Omental fat pad (tissue), 4 donors: ENCODE data around the gene MOGAT2. TPM values are rescaled to one million over a fixed set of nuclear protein-coding genes. Genes with fewer than 3 reads are reported as not detected.
"Not testable (repeated sequence)": the region's sequence is repeated elsewhere in the genome, so short reads cannot be mapped to it uniquely, and the experiment has no call there.

ENCODE experiments used
- ATAC-seq: fragments of 150-250 bp; one replicate; pipeline ENCODE4 v1.9.1; 2016; ENCODE audit warnings: mild to moderate bottlenecking, moderate library complexity; ENCODE audit not compliant: low FRiP score
- DNase-seq: peaks from one replicate; pipeline ENCODE4 v3.0.0-alpha.2; 2019; ENCODE audit warnings: low spot score
- total RNA-seq, 4 donors: library from RNA; depleted of rRNA; stranded (reverse); fragments of >200 nt; gene quantifications; one replicate each; pipeline ENCODE4 v1.1.0, GENCODE V29; 2016
- TF ChIP-seq, protein P1 (sequence below), 3 donors: fragments of 450-650 bp; IDR thresholded peaks; one replicate each; pipeline ENCODE4 v1.5.1; 2016 to 2017; ENCODE audit warnings: antibody characterized with exemption in 3 of 3, mild to moderate bottlenecking in 3 of 3, moderate library complexity in 2 of 3

Gene MOGAT2
- total RNA-seq, 4 donors from 2014 or later, result not detected

DNA sequence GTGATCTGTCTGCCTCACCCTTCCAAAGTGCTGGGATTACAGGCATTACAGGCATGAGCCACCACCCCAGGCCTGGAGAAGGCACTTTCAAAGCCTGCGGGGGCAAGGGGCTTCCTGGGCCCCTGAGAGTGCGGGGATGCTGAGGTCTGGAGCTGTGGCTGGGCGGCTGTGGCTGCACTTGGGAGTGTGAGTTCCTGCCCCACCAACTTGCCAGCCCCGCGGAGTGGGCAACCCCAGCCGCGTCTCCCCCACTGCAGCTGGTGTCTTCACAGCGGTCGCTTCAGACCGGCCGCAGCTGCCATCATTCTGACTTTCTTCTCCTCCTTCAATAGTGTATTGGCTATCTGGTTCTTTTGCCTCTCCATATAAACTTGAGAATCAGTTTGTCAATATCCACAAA is 38.1 kb upstream of the MOGAT2 start:
- DNase-seq, result no peak
- no peak for ATAC-seq
- TF ChIP-seq, protein P1, sequence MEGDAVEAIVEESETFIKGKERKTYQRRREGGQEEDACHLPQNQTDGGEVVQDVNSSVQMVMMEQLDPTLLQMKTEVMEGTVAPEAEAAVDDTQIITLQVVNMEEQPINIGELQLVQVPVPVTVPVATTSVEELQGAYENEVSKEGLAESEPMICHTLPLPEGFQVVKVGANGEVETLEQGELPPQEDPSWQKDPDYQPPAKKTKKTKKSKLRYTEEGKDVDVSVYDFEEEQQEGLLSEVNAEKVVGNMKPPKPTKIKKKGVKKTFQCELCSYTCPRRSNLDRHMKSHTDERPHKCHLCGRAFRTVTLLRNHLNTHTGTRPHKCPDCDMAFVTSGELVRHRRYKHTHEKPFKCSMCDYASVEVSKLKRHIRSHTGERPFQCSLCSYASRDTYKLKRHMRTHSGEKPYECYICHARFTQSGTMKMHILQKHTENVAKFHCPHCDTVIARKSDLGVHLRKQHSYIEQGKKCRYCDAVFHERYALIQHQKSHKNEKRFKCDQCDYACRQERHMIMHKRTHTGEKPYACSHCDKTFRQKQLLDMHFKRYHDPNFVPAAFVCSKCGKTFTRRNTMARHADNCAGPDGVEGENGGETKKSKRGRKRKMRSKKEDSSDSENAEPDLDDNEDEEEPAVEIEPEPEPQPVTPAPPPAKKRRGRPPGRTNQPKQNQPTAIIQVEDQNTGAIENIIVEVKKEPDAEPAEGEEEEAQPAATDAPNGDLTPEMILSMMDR (IDR thresholded peaks at IDR 0.05), result no peak

- ATAC-seq, DNase-seq: not testable (repeated sequence)
Measured at GRCh38 chr11:75683856-75684255, 33.8 kb upstream of the MOGAT2 start.

- DNase-seq, result no peak
- TF ChIP-seq, protein P1 (IDR thresholded peaks at IDR 0.05), result no peak
- ATAC-seq, result no peak
Measured at GRCh38 chr11:75689863-75690609, 27.6 kb upstream of the MOGAT2 start.

DNA sequence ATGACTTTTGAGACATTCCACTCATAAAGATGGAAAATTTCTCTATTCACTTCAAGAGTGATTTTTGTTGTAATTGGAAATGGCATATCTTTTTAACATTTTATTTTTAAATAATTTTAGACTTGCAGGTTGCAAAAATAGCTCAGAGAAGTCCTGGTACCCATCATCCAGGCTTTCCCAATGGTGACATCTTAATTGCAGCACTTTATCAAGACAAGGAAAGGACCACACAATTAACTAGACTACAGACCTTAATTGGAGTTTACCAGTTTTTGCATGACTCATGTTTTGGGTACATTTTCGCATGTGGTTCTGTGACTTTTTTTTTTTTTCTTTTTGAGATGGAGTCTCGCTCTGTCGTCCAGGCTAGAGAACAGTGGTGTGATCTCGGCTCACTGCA is 25.8 kb upstream of the MOGAT2 start:
- DNase-seq, result no peak
- TF ChIP-seq, protein P1 (IDR thresholded peaks at IDR 0.05), result no peak

GRCh38 chr11:75697906-75698581 is 19.6 kb upstream of the MOGAT2 start:
- TF ChIP-seq, protein P1 (IDR thresholded peaks at IDR 0.05), result no peak

More for the DNA sequence above, 25.8 kb upstream of the MOGAT2 start:
- ATAC-seq, result no peak

GRCh38 chr11:75700940-75701339 is 16.7 kb upstream of the MOGAT2 start:
- DNase-seq (no peak), ATAC-seq (no peak)
- TF ChIP-seq, protein P1 (IDR thresholded peaks at IDR 0.05), result no peak

More at GRCh38 chr11:75697906-75698581, 19.6 kb upstream of the MOGAT2 start:
- ATAC-seq (peak; percentile 57), DNase-seq (no peak)

DNA sequence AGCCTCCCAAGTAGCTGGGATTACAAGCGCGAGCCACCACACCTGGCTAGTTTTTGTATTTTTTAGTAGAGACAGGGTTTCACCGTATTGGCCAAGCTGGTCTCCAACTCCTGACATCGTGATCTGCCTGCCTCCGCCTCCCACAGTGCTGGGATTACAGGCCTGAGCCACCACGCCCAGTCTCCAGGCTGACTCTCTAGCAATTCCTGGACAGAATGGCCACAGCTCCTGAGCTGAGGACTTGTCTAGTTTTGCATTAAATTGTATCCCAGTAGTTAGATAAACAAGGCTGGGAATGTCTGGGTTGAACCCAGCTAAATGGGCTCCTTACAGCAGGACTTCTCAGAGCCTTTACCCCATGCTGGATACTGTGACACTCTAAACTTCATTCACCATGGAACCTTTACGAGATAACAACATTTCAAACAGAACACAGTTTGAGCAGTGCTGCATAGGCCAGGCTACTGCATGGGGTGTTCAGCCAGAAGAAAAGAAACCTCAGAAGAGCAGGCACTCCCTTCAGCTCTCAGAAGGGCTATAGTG is 13.9 kb upstream of the MOGAT2 start:
- no peak for DNase-seq
- ATAC-seq, result no peak
- TF ChIP-seq, protein P1 (IDR thresholded peaks at IDR 0.05), result no peak
